Hepatocyte (in vitro differentiated cells): ENCODE measurements around the gene GSS. TPM values are rescaled to one million over a fixed set of nuclear protein-coding genes. Genes with fewer than 3 reads are reported as not detected.

Experiments
- DNase-seq: peaks from one replicate; pipeline ENCODE4 v3.0.0-alpha.2; 2016; ENCODE audit warnings: low spot score
- H2AFZ ChIP-seq: fragments of 200-600 bp; sonication (generic); 2 replicates; pipeline ENCODE4 v1.6.0; 2016; ENCODE audit warnings: antibody characterized with exemption, mild to moderate bottlenecking
- H3K27ac ChIP-seq: fragments of 200-600 bp; sonication (generic); 2 replicates; pipeline ENCODE4 v1.5.1; 2016; ENCODE audit warnings: mild to moderate bottlenecking
- H3K27me3 ChIP-seq: fragments of 200-600 bp; sonication (generic); 2 replicates; pipeline ENCODE4 v1.6.1; 2016
- H3K36me3 ChIP-seq: fragments of 200-600 bp; sonication (generic); replicated peaks from 2 replicates; pipeline ENCODE4 v1.5.1; 2016; ENCODE audit warnings: low read depth; ENCODE audit not compliant: insufficient read depth
- H3K4me1 ChIP-seq: fragments of 200-600 bp; sonication (generic); 2 replicates; pipeline ENCODE4 v1.5.1; 2016; ENCODE audit warnings: mild to moderate bottlenecking, moderate library complexity; ENCODE audit not compliant: insufficient read depth
- H3K4me2 ChIP-seq: fragments of 200-600 bp; sonication (generic); 2 replicates; pipeline ENCODE4 v1.6.0; 2016
- H3K4me3 ChIP-seq: fragments of 200-600 bp; sonication (generic); 2 replicates; pipeline ENCODE4 v1.5.1; 2016; ENCODE audit warnings: mild to moderate bottlenecking
- H3K79me2 ChIP-seq: fragments of 200-600 bp; sonication (generic); 2 replicates; pipeline ENCODE4 v1.6.0; 2017; ENCODE audit warnings: mild to moderate bottlenecking
- H3K9me2 ChIP-seq: fragments of 200-600 bp; sonication (generic); replicated peaks from 2 replicates; pipeline ENCODE4 v1.6.0; 2017; ENCODE audit warnings: mild to moderate bottlenecking; ENCODE audit not compliant: insufficient read depth
- H3K9me3 ChIP-seq: fragments of 200-600 bp; sonication (generic); 2 replicates; pipeline ENCODE4 v1.5.1; 2016; ENCODE audit warnings: low read depth, mild to moderate bottlenecking
- H4K20me1 ChIP-seq: fragments of 200-600 bp; sonication (generic); 2 replicates; pipeline ENCODE4 v1.6.0; 2016; ENCODE audit warnings: mild to moderate bottlenecking; ENCODE audit not compliant: insufficient read depth, poor library complexity, severe bottlenecking
- CTCF ChIP-seq: fragments of 200-600 bp; sonication (generic); IDR thresholded peaks from 2 replicates; pipeline ENCODE4 v1.5.1; 2016; ENCODE audit warnings: antibody characterized with exemption, mild to moderate bottlenecking; ENCODE audit not compliant: poor library complexity
- EZH2 ChIP-seq: fragments of 200-600 bp; sonication (generic); IDR thresholded peaks from 2 replicates; pipeline ENCODE4 v1.6.1; 2016; ENCODE audit warnings: antibody characterized with exemption, mild to moderate bottlenecking, borderline replicate concordance
- EZH2phosphoT487 ChIP-seq: fragments of 200-600 bp; sonication (generic); IDR thresholded peaks from one replicate; pipeline ENCODE4 v1.6.1; 2018; ENCODE audit warnings: antibody characterized with exemption, mild to moderate bottlenecking, low read depth, moderate library complexity; ENCODE audit not compliant: unreplicated experiment, severe bottlenecking
- WGBS: methylation state at CpG from one replicate; pipeline ENCODE4 v1.1.6; 2016; ENCODE audit warnings: low lambda C conversion rate; ENCODE audit errors: missing lambda C conversion rate; 5-methylcytosine and 5-hydroxymethylcytosine counted together
- polyA plus RNA-seq: library from polyadenylated mRNA; unstranded; fragments of >200 nt; fragmentation: Nextera tagmentation; extraction: Ambion mirVana; gene quantifications from 2 replicates; pipeline ENCODE4 v1.2.1, GENCODE V29; 2016
- total RNA-seq: library from RNA; depleted of rRNA; stranded (reverse); fragments of >200 nt; gene quantifications from 2 replicates; pipeline ENCODE4 v1.2.3, GENCODE V29; 2014

GSS gene
- total and polyA plus RNA-seq, 2 experiments from 2014 or later, result 45.2 to 46.2 TPM

GRCh38 chr20:35000922-35001595, 45.5 kb upstream of the GSS start:
- 98% methylated on average over 25 of the region's 28 CpGs for WGBS

GRCh38 chr20:35000311-35000921, 44.8 kb upstream of the GSS start:
- H3K79me2 ChIP-seq, result no peaks in the 10 kb centered on the region
- WGBS, result 97% methylated on average over 28 of the region's 28 CpGs
- no peaks in the 10 kb centered on the region for H3K9me3 ChIP-seq
- no peaks in the 10 kb centered on the region for H4K20me1 ChIP-seq
- H2AFZ ChIP-seq, result no peak overlapping the region
- H3K4me2 ChIP-seq, result no peak overlapping the region
- no peak overlapping the region for H3K27ac ChIP-seq
- no peak for TF ChIP-seq EZH2phosphoT487
- TF ChIP-seq CTCF, result no peak
- TF ChIP-seq EZH2, result no peak
- H3K4me3 ChIP-seq, result no peak overlapping the region
- H3K4me1 ChIP-seq, result no peaks in the 10 kb centered on the region
- no peaks in the 10 kb centered on the region for H3K27me3 ChIP-seq
- DNase-seq, result no peak
- H3K36me3 ChIP-seq, result no peaks in the 10 kb centered on the region
- no peaks in the 10 kb centered on the region for H3K9me2 ChIP-seq

More at GRCh38 chr20:35000922-35001595, 45.5 kb upstream of the GSS start:
- Histone ChIP-seq H2AFZ (no peak overlapping the region), H3K9me2 (no peaks in the 10 kb centered on the region), H3K4me1 (no peaks in the 10 kb centered on the region), H3K4me3 (no peak overlapping the region), H4K20me1 (no peaks in the 10 kb centered on the region), H3K9me3 (no peaks in the 10 kb centered on the region), H3K27ac (no peak overlapping the region), H3K36me3 (no peaks in the 10 kb centered on the region), H3K4me2 (no peak overlapping the region), H3K79me2 (no peaks in the 10 kb centered on the region), H3K27me3 (no peaks in the 10 kb centered on the region)
- no peak for DNase-seq
- TF ChIP-seq EZH2, result no peak
- TF ChIP-seq EZH2phosphoT487, result no peak
- no peak for TF ChIP-seq CTCF

GRCh38 chr20:34999782-35000181, 44.2 kb upstream of the GSS start:
- no peaks in the 10 kb centered on the region for H3K9me2 ChIP-seq
- WGBS, result 90% methylated on average over 10 of the region's 10 CpGs

More at GRCh38 chr20:34999782-35000181, 44.2 kb upstream of the GSS start:
- no peak overlapping the region for H3K4me2 ChIP-seq
- no peak overlapping the region for H2AFZ ChIP-seq
- H3K27ac ChIP-seq, result no peak overlapping the region
- no peaks in the 10 kb centered on the region for H4K20me1 ChIP-seq
- DNase-seq, result no peak
- H3K9me3 ChIP-seq, result no peaks in the 10 kb centered on the region
- no peaks in the 10 kb centered on the region for H3K36me3 ChIP-seq
- H3K4me3 ChIP-seq, result no peak overlapping the region
- no peak for TF ChIP-seq CTCF
- no peak for TF ChIP-seq EZH2
- TF ChIP-seq EZH2phosphoT487, result no peak
- no peaks in the 10 kb centered on the region for H3K79me2 ChIP-seq
- H3K27me3 ChIP-seq, result no peaks in the 10 kb centered on the region
- H3K4me1 ChIP-seq, result no peaks in the 10 kb centered on the region
